ENCODE results near the gene NAV2.
A peak's percentile ranks its signal among the peaks of the same experiment; 100 is the strongest.
"Not testable (repeated sequence)": the region's sequence is repeated elsewhere in the genome, so short reads cannot be mapped to it uniquely, and the experiment has no call there.

The NAV2 gene

DNA sequence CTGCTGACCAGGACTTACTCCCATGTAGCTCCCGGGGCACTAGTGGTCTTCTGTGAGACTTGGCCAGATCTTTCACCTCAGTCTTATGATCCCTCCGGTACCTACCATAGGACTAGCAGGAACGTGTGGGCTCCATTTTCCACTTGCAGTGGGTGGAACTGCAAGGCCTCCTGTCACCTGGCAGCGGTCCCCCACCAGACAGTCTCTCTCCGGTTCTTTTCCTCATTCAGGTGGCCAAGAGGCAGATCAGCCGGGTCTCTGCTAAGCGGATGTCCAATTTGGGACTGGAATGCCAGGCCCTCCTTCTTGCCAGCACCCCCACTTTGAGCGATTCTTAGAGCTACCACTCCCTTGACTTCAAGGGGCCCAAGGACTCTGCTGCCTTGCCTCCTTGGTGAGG lies 158.9 kb downstream of the NAV2 start:
- no peak for DNase-seq

GRCh38 chr11:19872512-19873145 lies 160.0 kb downstream of the NAV2 start:
- peak; percentile 45 for DNase-seq

GRCh38 chr11:19873730-19874129 lies 161.1 kb downstream of the NAV2 start:
- peak; percentile 55 for DNase-seq

GRCh38 chr11:19874266-19874665 lies 161.6 kb downstream of the NAV2 start:
- no peak for DNase-seq

DNA sequence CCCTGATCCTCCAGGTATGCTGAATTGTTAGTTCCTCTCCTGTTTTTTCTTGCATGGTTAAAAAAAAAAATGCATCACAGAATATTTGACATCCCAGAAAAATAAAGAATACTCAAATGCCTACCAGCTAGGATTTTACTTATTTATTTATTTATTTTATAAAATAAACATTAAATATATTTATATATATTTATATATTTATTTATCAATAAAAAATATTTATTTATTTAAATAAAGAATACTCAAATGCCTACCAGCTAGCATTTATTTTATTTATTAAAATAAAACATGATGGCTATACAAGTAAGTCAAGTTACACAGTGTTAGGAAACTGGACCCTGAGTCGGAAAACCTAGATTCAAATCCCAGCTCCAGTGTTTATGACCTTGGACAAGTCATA lies 164.1 kb downstream of the NAV2 start:
- no peak for DNase-seq

DNA sequence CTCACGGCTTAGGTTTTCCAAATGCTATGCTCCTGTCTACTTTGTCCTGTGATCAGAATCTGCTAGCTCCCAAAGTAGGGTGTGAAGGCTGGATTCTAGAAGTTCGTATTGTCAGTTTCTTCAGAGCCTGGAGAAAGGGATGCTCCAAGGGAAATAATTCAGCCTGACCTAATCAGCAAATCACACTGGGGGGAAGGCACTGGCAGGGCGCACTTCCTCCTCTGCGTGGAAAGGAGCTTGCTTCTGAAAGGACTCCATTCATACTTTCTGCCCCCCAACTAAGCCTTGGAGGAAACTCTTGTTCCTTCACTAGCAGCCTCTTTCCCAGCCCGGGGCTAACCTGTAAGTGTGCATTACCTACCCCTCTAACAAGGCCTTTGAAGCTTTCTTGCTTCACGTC lies 165.9 kb downstream of the NAV2 start:
- DNase-seq, result no peak

GRCh38 chr11:19879307-19880087 lies 166.9 kb downstream of the NAV2 start:
- DNase-seq, result no peak

GRCh38 chr11:19880088-19880345 lies 167.4 kb downstream of the NAV2 start:
- DNase-seq, result no peak

GRCh38 chr11:19881177-19881576 lies 168.5 kb downstream of the NAV2 start:
- no peak for DNase-seq

DNA sequence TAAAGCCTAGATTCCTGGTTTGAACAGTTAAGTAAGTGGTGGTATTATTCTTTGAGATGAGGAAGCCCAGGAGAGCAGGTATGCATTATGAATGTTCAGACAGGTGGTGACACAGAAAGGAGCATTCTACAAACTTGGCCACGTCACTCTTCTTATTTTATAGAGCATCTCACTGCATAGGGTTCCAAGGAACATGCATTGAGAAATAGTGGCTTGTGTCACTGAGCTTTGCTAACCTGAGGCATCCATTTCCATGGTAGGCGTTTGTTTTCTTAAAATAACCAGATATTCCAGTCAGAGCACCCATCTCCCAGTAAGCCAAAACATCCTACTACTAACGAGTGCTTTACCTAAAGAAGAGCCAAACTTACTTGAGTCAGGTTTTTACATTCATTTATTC lies 169.7 kb downstream of the NAV2 start:
- no peak for DNase-seq

DNA sequence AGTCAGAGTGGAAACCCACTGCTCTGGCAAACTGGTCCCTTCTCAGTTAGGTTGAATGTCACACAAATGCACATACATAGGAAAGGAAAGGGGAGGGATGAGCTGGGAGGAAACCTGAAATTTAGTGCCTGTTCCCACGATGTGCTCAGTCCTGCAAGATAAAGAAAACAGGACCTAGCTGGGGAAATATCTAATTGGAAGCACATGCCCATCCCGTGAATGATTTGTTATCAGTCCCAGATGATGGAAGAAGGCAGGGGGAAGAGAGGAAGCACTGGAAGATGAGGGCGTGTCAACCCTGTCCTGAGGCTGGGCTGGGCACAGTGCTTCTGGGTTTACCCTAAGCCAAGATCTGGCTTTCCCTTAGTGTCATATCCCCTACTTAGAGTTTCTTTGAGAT lies 173.9 kb downstream of the NAV2 start:
- no peak for DNase-seq

GRCh38 chr11:19887842-19888241 lies 175.2 kb downstream of the NAV2 start:
- DNase-seq, result no peak

DNA sequence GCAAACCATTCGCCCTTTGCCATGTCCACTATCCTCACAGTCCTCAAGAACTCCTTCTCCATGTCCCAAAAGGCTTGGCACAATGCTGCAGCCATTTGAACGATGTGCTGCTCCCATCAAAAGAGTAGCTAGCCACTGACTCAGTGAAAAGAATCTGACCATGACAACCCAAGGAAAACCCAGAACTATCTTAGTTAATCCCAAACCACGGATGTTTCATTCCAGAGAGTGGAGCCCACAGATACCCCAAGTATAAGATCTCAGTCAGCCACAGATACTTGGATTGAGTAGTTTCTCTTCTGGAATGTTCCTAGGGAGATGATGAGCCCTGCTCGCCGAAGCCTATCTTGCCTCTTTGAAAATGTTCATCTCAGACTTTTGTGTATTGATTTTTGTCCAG lies 176.9 kb downstream of the NAV2 start:
- DNase-seq, result no peak

GRCh38 chr11:19890308-19890707 lies 177.7 kb downstream of the NAV2 start:
- DNase-seq, result no peak

DNA sequence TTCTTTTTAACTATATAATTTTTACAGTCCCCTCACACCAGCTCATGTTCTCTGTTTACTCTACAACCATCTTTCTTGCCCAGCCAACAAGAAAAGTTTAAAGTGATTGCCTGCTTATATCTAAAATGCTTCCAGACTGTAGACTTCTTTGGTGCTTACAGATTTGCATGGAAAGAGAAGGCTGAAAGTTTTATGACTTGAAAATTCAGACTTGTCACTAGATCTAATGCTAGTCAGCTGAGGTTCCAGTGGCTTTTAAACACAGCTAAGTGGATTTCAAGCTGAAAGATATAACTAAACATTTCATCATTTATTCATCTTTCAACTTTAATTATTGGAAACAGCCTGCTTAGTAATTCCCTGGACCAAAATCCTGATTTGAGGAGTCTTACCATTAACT lies 178.4 kb downstream of the NAV2 start:
- no peak for DNase-seq

- no peak for DNase-seq
Measured at GRCh38 chr11:19892387-19892786, 179.8 kb downstream of the NAV2 start.

DNA sequence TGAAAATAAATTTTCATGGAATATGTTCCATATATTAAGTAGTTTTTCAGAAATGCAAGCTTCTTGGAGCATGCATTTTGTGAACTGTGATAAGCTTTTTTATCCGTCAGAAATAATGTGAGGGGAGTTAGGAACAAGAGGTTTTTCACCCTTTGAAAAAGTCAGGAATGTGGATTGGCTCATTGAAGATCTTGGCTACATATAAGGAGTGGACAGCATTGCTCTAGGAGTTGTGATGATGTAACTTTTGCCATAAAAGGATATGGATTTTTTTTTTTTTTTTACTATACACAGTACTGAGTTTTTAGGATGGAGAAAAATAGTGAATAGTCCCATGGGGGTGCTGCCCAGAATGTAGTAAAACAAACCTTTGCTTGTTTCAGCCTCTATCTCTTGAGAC lies 180.2 kb downstream of the NAV2 start:
- no peak for DNase-seq

DNA sequence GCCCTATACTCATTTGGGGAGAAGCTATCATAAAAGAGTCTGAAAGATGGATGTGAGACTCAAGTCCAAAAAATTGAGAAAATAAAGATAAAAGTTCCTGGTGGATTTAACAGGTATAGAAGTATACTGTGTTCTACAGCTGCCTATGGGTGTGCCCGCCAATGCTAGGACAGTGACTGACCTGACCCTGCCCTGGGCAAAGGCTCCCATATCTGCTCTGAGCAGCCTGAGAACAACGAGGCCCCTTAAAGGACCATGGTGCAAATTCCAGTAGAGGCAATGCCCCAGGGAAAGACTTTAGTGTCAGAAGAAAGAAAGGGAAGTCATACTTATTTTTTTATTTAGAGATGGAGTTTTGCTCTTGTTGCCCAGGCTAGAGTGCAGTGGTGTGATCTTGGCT lies 181.8 kb downstream of the NAV2 start:
- no peak for DNase-seq

- not testable (repeated sequence) for DNase-seq
Measured at GRCh38 chr11:19895037-19895436, 182.4 kb downstream of the NAV2 start.

DNA sequence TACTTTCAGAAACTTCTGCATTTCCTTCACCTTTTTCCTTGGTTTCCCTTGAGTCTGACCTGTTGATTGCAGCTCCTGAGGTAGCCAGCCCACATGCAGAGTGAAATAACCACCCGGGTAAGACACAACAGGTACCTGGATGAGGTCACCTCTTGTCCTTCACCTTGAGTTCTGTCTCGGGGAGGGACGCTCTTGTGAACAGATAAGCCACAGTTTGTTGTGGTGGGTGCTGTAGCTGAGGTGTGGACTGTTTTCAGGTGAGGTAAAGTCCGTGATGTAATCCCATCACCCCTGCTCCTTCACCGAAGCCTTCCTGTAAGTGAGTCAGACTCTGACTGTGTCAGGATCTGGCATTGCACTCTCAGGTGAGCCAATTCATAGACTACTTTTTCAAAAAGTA lies 183.1 kb downstream of the NAV2 start:
- no peak for DNase-seq

DNA sequence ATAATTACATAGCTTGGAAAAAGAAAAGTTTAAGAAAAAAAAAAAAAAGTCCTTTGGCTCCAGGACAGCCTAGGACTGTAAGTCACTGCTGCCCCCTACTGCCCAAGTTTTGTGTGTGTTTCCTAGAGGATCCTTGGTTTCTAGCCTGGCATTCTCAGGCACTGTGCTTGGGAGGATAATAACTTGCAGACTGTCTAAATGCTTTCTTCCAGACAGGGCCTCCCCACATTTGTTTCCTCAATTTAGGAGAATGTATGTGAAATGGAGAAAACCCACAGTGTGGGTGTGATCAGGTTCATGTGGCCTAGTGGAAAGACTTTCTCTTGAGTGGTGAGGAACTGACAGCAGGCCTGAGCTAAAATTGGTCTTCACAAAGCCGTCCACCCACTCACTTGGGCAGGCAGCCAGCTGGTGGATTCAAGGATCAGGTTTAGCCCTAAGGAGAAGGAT lies 191.0 kb downstream of the NAV2 start:
- peak; percentile 52 for DNase-seq

DNA sequence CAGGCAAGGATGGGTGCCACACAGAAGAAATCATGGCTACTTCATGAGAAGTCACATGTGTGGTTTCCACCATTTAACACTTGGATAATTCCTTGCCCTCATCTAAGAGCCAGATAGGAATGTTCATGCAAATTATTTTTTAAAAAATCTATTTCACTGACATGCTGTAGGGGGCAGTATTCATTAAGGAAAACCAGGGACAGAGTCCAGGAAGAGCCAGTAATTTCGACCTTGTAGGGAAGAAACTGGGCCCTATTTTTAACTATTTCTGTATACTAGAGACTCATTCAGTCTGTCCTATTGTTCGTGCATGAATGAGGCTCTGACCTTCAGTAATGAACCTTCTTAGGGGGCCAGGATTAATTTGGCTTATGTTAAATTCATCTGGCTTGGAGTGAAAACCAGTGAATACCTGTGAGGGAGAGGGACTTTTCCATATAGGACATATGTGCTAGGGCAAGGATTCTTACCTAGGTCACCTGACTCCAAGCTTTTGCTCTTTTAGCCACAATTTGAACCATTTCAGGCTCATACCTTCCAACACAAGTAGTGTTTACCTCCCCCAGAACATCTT lies 192.7 kb downstream of the NAV2 start:
- DNase-seq, result peak; percentile 18

- no peak for DNase-seq
Measured at GRCh38 chr11:19906126-19906525, 193.5 kb downstream of the NAV2 start.

- no peak for DNase-seq
Measured at GRCh38 chr11:19907008-19907579, 194.5 kb downstream of the NAV2 start.
